Measurements from ENCODE around the gene C20orf204. TPM values are rescaled to one million over a fixed set of nuclear protein-coding genes. Genes with fewer than 3 reads are reported as not detected.

Gene C20orf204
- total and polyA plus RNA-seq, 2 donors (not counting 3 experiments of a cell fraction or from before 2014, with no cell fraction given), result 2.8 to 5.8 TPM

DNA sequence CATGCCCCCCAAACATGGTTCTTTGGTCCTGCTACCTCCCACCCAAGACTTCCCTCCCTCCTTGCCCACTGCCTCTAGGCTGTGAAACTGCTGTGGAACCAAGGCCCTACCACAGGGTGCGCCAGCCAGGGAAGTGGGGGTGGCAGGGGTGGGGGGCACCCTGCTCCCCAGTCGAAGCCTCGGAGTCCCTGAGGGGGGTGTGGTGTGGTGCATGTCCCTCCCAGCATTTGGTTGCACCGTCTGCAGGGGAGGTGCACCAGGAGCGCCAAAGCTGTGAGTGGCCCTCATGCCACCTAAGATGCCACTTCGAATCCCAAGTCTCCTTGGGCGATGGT is 41.5 kb downstream of the C20orf204 start:
- Histone ChIP-seq H3K36me3 (ENCODE audit: control insufficient read depth in 2 of 2, extremely low read depth in 1 of 2, insufficient read depth in 2 of 2, low read length in 2 of 2) (peaks cover 0 to 16% of the 10 kb centered on the region in 2 experiments), H2AFZ (ENCODE audit: low read depth, low read length) (no peak overlapping the region), H4K20me1 (replicated peaks; ENCODE audit: control insufficient read depth, extremely low read depth, insufficient read depth, low read length) (no peaks in the 10 kb centered on the region), H3K4me2 (ENCODE audit: insufficient read depth, low read length) (no peak overlapping the region), H3K9me1 (replicated peaks; ENCODE audit: control insufficient read depth, extremely low read depth, insufficient read depth, low read length) (no peaks in the 10 kb centered on the region), H3K9me3 (replicated peaks; ENCODE audit: control insufficient read depth, insufficient read depth, low read length) (no peaks in the 10 kb centered on the region), H3K4me1 (ENCODE audit: control insufficient read depth, extremely low read depth, insufficient read depth, low read length) (peaks cover 14% of the 10 kb centered on the region), H3K4me3 (replicated peaks in 1 of 3; ENCODE audit: insufficient read depth in 1 of 3, low read depth in 1 of 3, low read length in 3 of 3) (no peak overlapping the region), H3K79me2 (ENCODE audit: control insufficient read depth, insufficient read depth, low read length) (peaks cover 6% of the 10 kb centered on the region), H3K27me3 (ENCODE audit: control insufficient read depth in 2 of 2, insufficient read depth in 2 of 2, low read length in 2 of 2) (no peaks in the 10 kb centered on the region), H3K9ac (replicated peaks; ENCODE audit: extremely low read depth, insufficient read depth, low read length) (no peak overlapping the region), H3K27ac (ENCODE audit: insufficient read depth, low read depth, low read length) (no peak overlapping the region)
- BruUV-seq (replicated peaks), result no TSS peak
- no peak for FAIRE-seq
- ChIA-PET POLR2A (no interaction called here), CTCF (no interaction called here)
- dilution Hi-C loops (cut with MboI; ENCODE audit: extremely low pct_ligation_motif_present, low sequenced_read_pairs), result no loop called here
- intact Hi-C loops (cut with micrococcal nuclease), result no loop called here
- DNase-seq (ENCODE audit: low read depth, low spot score), result no peak
- TF ChIP-seq, protein P1, sequence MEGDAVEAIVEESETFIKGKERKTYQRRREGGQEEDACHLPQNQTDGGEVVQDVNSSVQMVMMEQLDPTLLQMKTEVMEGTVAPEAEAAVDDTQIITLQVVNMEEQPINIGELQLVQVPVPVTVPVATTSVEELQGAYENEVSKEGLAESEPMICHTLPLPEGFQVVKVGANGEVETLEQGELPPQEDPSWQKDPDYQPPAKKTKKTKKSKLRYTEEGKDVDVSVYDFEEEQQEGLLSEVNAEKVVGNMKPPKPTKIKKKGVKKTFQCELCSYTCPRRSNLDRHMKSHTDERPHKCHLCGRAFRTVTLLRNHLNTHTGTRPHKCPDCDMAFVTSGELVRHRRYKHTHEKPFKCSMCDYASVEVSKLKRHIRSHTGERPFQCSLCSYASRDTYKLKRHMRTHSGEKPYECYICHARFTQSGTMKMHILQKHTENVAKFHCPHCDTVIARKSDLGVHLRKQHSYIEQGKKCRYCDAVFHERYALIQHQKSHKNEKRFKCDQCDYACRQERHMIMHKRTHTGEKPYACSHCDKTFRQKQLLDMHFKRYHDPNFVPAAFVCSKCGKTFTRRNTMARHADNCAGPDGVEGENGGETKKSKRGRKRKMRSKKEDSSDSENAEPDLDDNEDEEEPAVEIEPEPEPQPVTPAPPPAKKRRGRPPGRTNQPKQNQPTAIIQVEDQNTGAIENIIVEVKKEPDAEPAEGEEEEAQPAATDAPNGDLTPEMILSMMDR (IDR thresholded peaks at IDR 0.05; ENCODE audit: extremely low read depth in 1 of 2, insufficient read depth in 1 of 2, low read depth in 1 of 2, low read length in 2 of 2), result no peak
- no peak for TF ChIP-seq POLR2A (IDR thresholded peaks at IDR 0.05; ENCODE audit: low read depth, low read length)
- no peak for TF ChIP-seq EZH2 (IDR thresholded peaks at IDR 0.05; ENCODE audit: borderline replicate concordance, low read depth, low read length, severe bottlenecking)
- no peak for TF ChIP-seq GATA2 (IDR thresholded peaks at IDR 0.05; ENCODE audit: insufficient read depth, insufficient read length, low read depth, low read length)
- TF ChIP-seq FOS (IDR thresholded peaks at IDR 0.05; ENCODE audit: borderline replicate concordance, insufficient read depth, low read length), result no peak
- TF ChIP-seq MYC (IDR thresholded peaks at IDR 0.05; ENCODE audit: low read depth, low read length), result no peak
- TF ChIP-seq, protein P2, sequence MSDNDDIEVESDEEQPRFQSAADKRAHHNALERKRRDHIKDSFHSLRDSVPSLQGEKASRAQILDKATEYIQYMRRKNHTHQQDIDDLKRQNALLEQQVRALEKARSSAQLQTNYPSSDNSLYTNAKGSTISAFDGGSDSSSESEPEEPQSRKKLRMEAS (IDR thresholded peaks at IDR 0.05; ENCODE audit: insufficient read depth, insufficient read length), result no peak
- no peak for TF ChIP-seq POLR2AphosphoS5 (IDR thresholded peaks at IDR 0.05; ENCODE audit: insufficient read depth, low read depth, low read length)
- no peak for TF ChIP-seq JUN (IDR thresholded peaks at IDR 0.05; ENCODE audit: borderline replicate concordance, insufficient read depth, insufficient read length, low read depth)

Measured in endothelial cell of umbilical vein (primary cell).